LNCAP (cell line): ENCODE results near the gene SF3B1.

Source experiments
- CTCF ChIP-seq: fragments of 450-650 bp; IDR thresholded peaks from 2 replicates; pipeline ENCODE4 v1.5.1; 2017; ENCODE audit warnings: mild to moderate bottlenecking

Gene SF3B1

GRCh38 chr2:197426723-197427603 is 7.9 kb downstream of the SF3B1 start:
- TF ChIP-seq CTCF = no peak

- TF ChIP-seq CTCF = no peak
Measured at GRCh38 chr2:197425550-197425949, 9.3 kb downstream of the SF3B1 start.

- TF ChIP-seq CTCF = no peak
Measured at GRCh38 chr2:197423307-197423706, 11.5 kb downstream of the SF3B1 start.

- TF ChIP-seq CTCF = no peak
Measured at GRCh38 chr2:197419438-197419837, 15.4 kb downstream of the SF3B1 start.

- TF ChIP-seq CTCF = no peak
Measured at GRCh38 chr2:197416268-197416667, 18.6 kb downstream of the SF3B1 start.

GRCh38 chr2:197414515-197414914 is 20.3 kb downstream of the SF3B1 start:
- no peak for TF ChIP-seq CTCF

- TF ChIP-seq CTCF = no peak
Measured at GRCh38 chr2:197414039-197414438, 20.8 kb downstream of the SF3B1 start.
